ENCODE data around the gene UST. TPM values are rescaled to one million over a fixed set of nuclear protein-coding genes. Genes with fewer than 3 reads are reported as not detected.
"Not testable (repeated sequence)": the region's sequence is repeated elsewhere in the genome, so short reads cannot be mapped to it uniquely, and the experiment has no call there.

UST gene
- total RNA-seq, 5 donors from 2014 or later (not counting 1 experiment from before 2014, with no cell fraction given) = 1.9 to 5.3 (median 3.0) TPM

- Mint-ChIP-seq H3K9me3 (no peaks in the 10 kb centered on the region), H3K4me3 (no peak overlapping the region), H3K27ac (no peak overlapping the region), H3K36me3 (no peaks in the 10 kb centered on the region), H3K27me3 (peaks cover 2 to 6% of the 10 kb centered on the region in 2 donors), H3K4me1 (peaks cover 0 to 27% (median 5%) of the 10 kb centered on the region in 3 donors)
- ChIA-PET CTCF (interaction anchor here in 1 of 2 donors (0.6 kb wide), 1 partner anchor 850 kb away, joined by 3 read pairs; no protein-coding TSS in a partner anchor), POLR2A (no interaction called here)
- WGBS (ENCODE audit: insufficient coverage) = 47% methylated on average over 3 of the region's 5 CpGs
- H3K9me3 ChIP-seq = no peaks in the 10 kb centered on the region
- ATAC-seq (replicated peaks in 1 of 4) (no peak), DNase-seq (no peak)
- no peak overlapping the region for H3K4me3 ChIP-seq (ENCODE audit: control insufficient read depth in 1 of 2, extremely low read depth in 1 of 2, low read length in 1 of 2)
- no peaks in the 10 kb centered on the region for H3K36me3 ChIP-seq (ENCODE audit: control insufficient read depth in 2 of 2, extremely low read depth in 1 of 2, insufficient read depth in 1 of 2, low read length in 1 of 2)
- H3K27me3 ChIP-seq (replicated peaks in 1 of 2; ENCODE audit: control insufficient read depth in 2 of 2, extremely low read depth in 1 of 2, insufficient read depth in 2 of 2, low read length in 1 of 2) = no peaks in the 10 kb centered on the region
- peaks cover 0 to 5% of the 10 kb centered on the region in 2 experiments for H3K4me1 ChIP-seq (ENCODE audit: control insufficient read depth in 1 of 2, extremely low read depth in 1 of 2, insufficient read depth in 2 of 2, low read length in 2 of 2)
- no peak overlapping the region for H3K27ac ChIP-seq (ENCODE audit: low read length)
These were observed 107.3 kb downstream of the UST start for GRCh38 chr6:148854096-148854495.

GRCh38 chr6:148854992-148855391, 108.2 kb downstream of the UST start:
- no peaks in the 10 kb centered on the region for H3K36me3 ChIP-seq (ENCODE audit: control insufficient read depth in 2 of 2, extremely low read depth in 1 of 2, insufficient read depth in 1 of 2, low read length in 1 of 2)
- H3K27me3 ChIP-seq (replicated peaks in 1 of 2; ENCODE audit: control insufficient read depth in 2 of 2, extremely low read depth in 1 of 2, insufficient read depth in 2 of 2, low read length in 1 of 2) = no peaks in the 10 kb centered on the region
- Mint-ChIP-seq H3K4me3 (no peak overlapping the region), H3K4me1 (peaks cover 0 to 27% (median 6%) of the 10 kb centered on the region in 3 donors), H3K27me3 (peaks cover 2 to 6% of the 10 kb centered on the region in 2 donors), H3K9me3 (no peaks in the 10 kb centered on the region), H3K27ac (no peak overlapping the region), H3K36me3 (no peaks in the 10 kb centered on the region)
- WGBS (ENCODE audit: insufficient coverage) = 67% methylated on average over 1 of the region's 11 CpGs
- CTCF ChIA-PET = no interaction called here
- POLR2A ChIA-PET = no interaction called here
- no peaks in the 10 kb centered on the region for H3K9me3 ChIP-seq
- no peak overlapping the region for H3K4me3 ChIP-seq (ENCODE audit: control insufficient read depth in 1 of 2, extremely low read depth in 1 of 2, low read length in 1 of 2)
- peaks cover 0 to 5% of the 10 kb centered on the region in 2 experiments for H3K4me1 ChIP-seq (ENCODE audit: control insufficient read depth in 1 of 2, extremely low read depth in 1 of 2, insufficient read depth in 2 of 2, low read length in 2 of 2)
- no peak overlapping the region for H3K27ac ChIP-seq (ENCODE audit: low read length)
- DNase-seq = no peak
- no peak for ATAC-seq (replicated peaks in 1 of 4)

GRCh38 chr6:148855744-148856143, 108.9 kb downstream of the UST start:
- Mint-ChIP-seq H3K4me1 (peaks cover 0 to 28% (median 6%) of the 10 kb centered on the region in 3 donors), H3K4me3 (no peak overlapping the region), H3K9me3 (no peaks in the 10 kb centered on the region), H3K36me3 (no peaks in the 10 kb centered on the region), H3K27ac (no peak overlapping the region), H3K27me3 (peaks cover 2 to 6% of the 10 kb centered on the region in 2 donors)
- no peaks in the 10 kb centered on the region for H3K9me3 ChIP-seq
- H3K4me3 ChIP-seq (ENCODE audit: control insufficient read depth in 1 of 2, extremely low read depth in 1 of 2, low read length in 1 of 2) = no peak overlapping the region
- H3K36me3 ChIP-seq (ENCODE audit: control insufficient read depth in 2 of 2, extremely low read depth in 1 of 2, insufficient read depth in 1 of 2, low read length in 1 of 2) = no peaks in the 10 kb centered on the region
- DNase-seq (no peak), ATAC-seq (replicated peaks in 1 of 4) (no peak)
- 92% methylated on average over 2 of the region's 7 CpGs for WGBS (ENCODE audit: insufficient coverage)
- peaks cover 0 to 5% of the 10 kb centered on the region in 2 experiments for H3K4me1 ChIP-seq (ENCODE audit: control insufficient read depth in 1 of 2, extremely low read depth in 1 of 2, insufficient read depth in 2 of 2, low read length in 2 of 2)
- no peaks in the 10 kb centered on the region for H3K27me3 ChIP-seq (replicated peaks in 1 of 2; ENCODE audit: control insufficient read depth in 2 of 2, extremely low read depth in 1 of 2, insufficient read depth in 2 of 2, low read length in 1 of 2)
- POLR2A ChIA-PET = no interaction called here
- no peak overlapping the region for H3K27ac ChIP-seq (ENCODE audit: low read length)
- CTCF ChIA-PET = no interaction called here

DNA sequence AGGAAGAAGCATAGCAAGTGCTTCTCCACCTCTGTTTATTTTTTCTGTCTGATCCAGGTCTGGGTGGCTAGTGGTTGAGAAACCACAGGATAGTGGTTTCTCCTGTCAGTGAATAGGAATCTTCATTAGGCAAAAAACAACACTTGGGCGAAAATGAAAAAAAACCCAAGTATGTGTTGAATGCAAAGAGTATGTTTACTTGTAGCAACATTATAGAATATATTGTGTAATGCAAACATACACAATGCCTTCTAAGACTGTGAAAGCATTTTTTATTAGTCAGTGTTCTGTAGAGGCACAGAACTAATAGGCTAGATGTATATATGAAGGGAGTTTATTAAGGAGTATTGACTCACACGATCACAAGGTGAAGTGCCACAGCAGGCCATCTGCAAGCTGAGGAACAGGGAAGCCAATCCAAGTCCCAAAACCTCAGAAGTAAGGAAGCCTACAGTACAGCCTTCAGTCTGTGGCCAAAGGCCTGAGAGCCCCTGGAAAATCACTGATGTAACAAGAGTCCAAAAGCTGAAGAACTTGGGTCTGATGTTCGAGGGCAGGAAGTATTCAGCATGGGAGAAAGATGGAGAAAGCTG, 111.1 kb downstream of the UST start:
- no CpG with 5 or more reads among the region's 3 CpGs for WGBS (ENCODE audit: insufficient coverage)
- ATAC-seq (replicated peaks in 1 of 4) (no peak), DNase-seq (no peak)
- ChIA-PET CTCF (no interaction called here), POLR2A (no interaction called here)
- no peak overlapping the region for H3K27ac ChIP-seq (ENCODE audit: low read length)
- Mint-ChIP-seq H3K27ac (no peak overlapping the region), H3K4me3 (no peak overlapping the region), H3K9me3 (peaks cover 0 to 6% (median 0%) of the 10 kb centered on the region in 3 donors), H3K36me3 (no peaks in the 10 kb centered on the region), H3K27me3 (peaks cover 0 to 9% of the 10 kb centered on the region in 2 donors), H3K4me1 (peaks cover 0 to 31% (median 6%) of the 10 kb centered on the region in 3 donors)
- no peak overlapping the region for H3K4me3 ChIP-seq (ENCODE audit: control insufficient read depth in 1 of 2, extremely low read depth in 1 of 2, low read length in 1 of 2)
- H3K4me1 ChIP-seq (ENCODE audit: control insufficient read depth in 1 of 2, extremely low read depth in 1 of 2, insufficient read depth in 2 of 2, low read length in 2 of 2) = peaks cover 0 to 5% of the 10 kb centered on the region in 2 experiments
- no peaks in the 10 kb centered on the region for H3K9me3 ChIP-seq
- H3K36me3 ChIP-seq (ENCODE audit: control insufficient read depth in 2 of 2, extremely low read depth in 1 of 2, insufficient read depth in 1 of 2, low read length in 1 of 2) = no peaks in the 10 kb centered on the region
- H3K27me3 ChIP-seq (replicated peaks in 1 of 2; ENCODE audit: control insufficient read depth in 2 of 2, extremely low read depth in 1 of 2, insufficient read depth in 2 of 2, low read length in 1 of 2) = no peaks in the 10 kb centered on the region

- POLR2A ChIA-PET; H3K36me3 Mint-ChIP-seq; DNase-seq; H3K4me3 Mint-ChIP-seq; H3K4me3 ChIP-seq (ENCODE audit: control insufficient read depth in 1 of 2, extremely low read depth in 1 of 2, low read length in 1 of 2); H3K27me3 Mint-ChIP-seq; H3K4me1 ChIP-seq (ENCODE audit: control insufficient read depth in 1 of 2, extremely low read depth in 1 of 2, insufficient read depth in 2 of 2, low read length in 2 of 2); H3K9me3 Mint-ChIP-seq; ATAC-seq (replicated peaks in 1 of 4); H3K27me3 ChIP-seq (replicated peaks in 1 of 2; ENCODE audit: control insufficient read depth in 2 of 2, extremely low read depth in 1 of 2, insufficient read depth in 2 of 2, low read length in 1 of 2); H3K27ac Mint-ChIP-seq; H3K27ac ChIP-seq (ENCODE audit: low read length); H3K9me3 ChIP-seq; H3K36me3 ChIP-seq (ENCODE audit: control insufficient read depth in 2 of 2, extremely low read depth in 1 of 2, insufficient read depth in 1 of 2, low read length in 1 of 2); CTCF ChIA-PET: not testable (repeated sequence)
- 87% methylated on average over 14 of the region's 16 CpGs for WGBS (ENCODE audit: insufficient coverage)
- H3K4me1 Mint-ChIP-seq = peaks cover 0 to 38% (median 8%) of the 10 kb centered on the region in 3 donors
These were observed 117.3 kb downstream of the UST start for GRCh38 chr6:148864132-148864531.

DNA sequence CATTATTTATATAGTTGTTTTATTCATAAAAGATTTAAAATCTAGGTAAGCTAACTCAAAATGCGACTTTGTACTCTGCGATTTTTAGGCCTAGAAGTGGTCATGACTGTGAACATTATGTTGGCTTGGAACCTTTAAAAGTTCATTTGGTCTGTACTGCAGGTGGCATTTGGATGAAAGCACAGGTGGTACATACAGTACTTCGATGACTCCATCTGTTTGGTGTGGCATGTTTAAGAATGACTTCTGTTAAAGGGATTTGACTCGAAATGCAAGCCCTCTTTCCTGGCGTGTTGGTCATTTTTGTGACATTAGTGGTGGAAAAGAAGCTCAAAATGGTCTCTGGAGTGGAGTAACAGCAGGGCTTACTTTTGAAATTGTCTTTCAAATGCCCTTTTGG, 118.1 kb downstream of the UST start:
- WGBS (ENCODE audit: insufficient coverage) = 79% methylated on average over 4 of the region's 5 CpGs
- H3K4me3 ChIP-seq (ENCODE audit: control insufficient read depth in 1 of 2, extremely low read depth in 1 of 2, low read length in 1 of 2) = no peak overlapping the region
- Mint-ChIP-seq H3K36me3 (no peaks in the 10 kb centered on the region), H3K4me3 (no peak overlapping the region), H3K9me3 (peaks cover 0 to 6% (median 3%) of the 10 kb centered on the region in 3 donors), H3K27me3 (peaks cover 2 to 5% of the 10 kb centered on the region in 2 donors), H3K27ac (no peak overlapping the region), H3K4me1 (peaks cover 0 to 40% (median 10%) of the 10 kb centered on the region in 3 donors)
- ChIA-PET CTCF (interaction anchor here in 1 of 2 donors (1.1 kb wide), 1 partner anchor 84 kb away, joined by 3 read pairs; no protein-coding TSS in a partner anchor), POLR2A (no interaction called here)
- peaks cover 0 to 8% of the 10 kb centered on the region in 2 experiments for H3K4me1 ChIP-seq (ENCODE audit: control insufficient read depth in 1 of 2, extremely low read depth in 1 of 2, insufficient read depth in 2 of 2, low read length in 2 of 2)
- H3K9me3 ChIP-seq = no peaks in the 10 kb centered on the region
- ATAC-seq (replicated peaks in 1 of 4) = no peak
- DNase-seq = no peak
- H3K27me3 ChIP-seq (replicated peaks in 1 of 2; ENCODE audit: control insufficient read depth in 2 of 2, extremely low read depth in 1 of 2, insufficient read depth in 2 of 2, low read length in 1 of 2) = no peaks in the 10 kb centered on the region
- no peak overlapping the region for H3K27ac ChIP-seq (ENCODE audit: low read length)
- no peaks in the 10 kb centered on the region for H3K36me3 ChIP-seq (ENCODE audit: control insufficient read depth in 2 of 2, extremely low read depth in 1 of 2, insufficient read depth in 1 of 2, low read length in 1 of 2)

All from T-cell (primary cell).